ENCODE measurements around the gene ESPNL.

DNA sequence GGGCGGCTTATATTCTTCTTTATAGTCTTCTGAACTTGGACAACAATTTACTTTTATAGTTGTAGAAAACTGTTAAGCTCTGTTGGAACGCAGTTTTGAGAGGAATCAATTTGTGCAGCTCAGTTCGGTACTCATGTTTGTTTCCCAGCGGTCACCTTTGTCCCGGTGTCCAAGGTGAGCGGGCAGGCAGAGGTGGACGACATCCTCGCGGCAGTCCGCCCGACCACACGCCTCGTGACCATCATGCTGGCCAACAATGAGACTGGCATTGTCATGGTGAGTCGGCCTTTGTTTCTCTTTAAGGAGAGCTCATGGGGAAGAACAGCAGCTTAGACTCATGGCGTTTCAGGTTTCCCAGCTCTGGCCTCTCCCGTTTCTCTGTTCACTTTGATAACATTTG lies 18.6 kb upstream of the ESPNL start:
- TF ChIP-seq, protein P1, sequence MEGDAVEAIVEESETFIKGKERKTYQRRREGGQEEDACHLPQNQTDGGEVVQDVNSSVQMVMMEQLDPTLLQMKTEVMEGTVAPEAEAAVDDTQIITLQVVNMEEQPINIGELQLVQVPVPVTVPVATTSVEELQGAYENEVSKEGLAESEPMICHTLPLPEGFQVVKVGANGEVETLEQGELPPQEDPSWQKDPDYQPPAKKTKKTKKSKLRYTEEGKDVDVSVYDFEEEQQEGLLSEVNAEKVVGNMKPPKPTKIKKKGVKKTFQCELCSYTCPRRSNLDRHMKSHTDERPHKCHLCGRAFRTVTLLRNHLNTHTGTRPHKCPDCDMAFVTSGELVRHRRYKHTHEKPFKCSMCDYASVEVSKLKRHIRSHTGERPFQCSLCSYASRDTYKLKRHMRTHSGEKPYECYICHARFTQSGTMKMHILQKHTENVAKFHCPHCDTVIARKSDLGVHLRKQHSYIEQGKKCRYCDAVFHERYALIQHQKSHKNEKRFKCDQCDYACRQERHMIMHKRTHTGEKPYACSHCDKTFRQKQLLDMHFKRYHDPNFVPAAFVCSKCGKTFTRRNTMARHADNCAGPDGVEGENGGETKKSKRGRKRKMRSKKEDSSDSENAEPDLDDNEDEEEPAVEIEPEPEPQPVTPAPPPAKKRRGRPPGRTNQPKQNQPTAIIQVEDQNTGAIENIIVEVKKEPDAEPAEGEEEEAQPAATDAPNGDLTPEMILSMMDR (IDR thresholded peaks at IDR 0.05; ENCODE audit: low read depth, low read length) = no peak
- TF ChIP-seq POLR2A (IDR thresholded peaks at IDR 0.05; ENCODE audit: extremely low read depth, insufficient read length) = no peak
